G401 (cell line): ENCODE data around the gene ABHD17C. TPM values are rescaled to one million over a fixed set of nuclear protein-coding genes. Genes with fewer than 3 reads are reported as not detected.

Source experiments
- DNase-seq: peaks from one replicate; pipeline ENCODE4 v3.0.0-alpha.2; 2015; ENCODE audit warnings: low spot score
- in situ Hi-C: cut with HindIII; loops from 2 replicates; pipeline ENCODE4 v1.10.0; 2016; ENCODE audit warnings: low sequenced_read_pairs, mixed read lengths
- total RNA-seq: library from RNA; depleted of rRNA; stranded (reverse); fragments of >200 nt; shearing (Covaris generic); gene quantifications from 2 replicates; pipeline ENCODE4 v1.2.3, GENCODE V29; 2014; rRNA removed

ABHD17C gene
- total RNA-seq, 1 experiment from 2014 or later = 0.07 TPM

DNA sequence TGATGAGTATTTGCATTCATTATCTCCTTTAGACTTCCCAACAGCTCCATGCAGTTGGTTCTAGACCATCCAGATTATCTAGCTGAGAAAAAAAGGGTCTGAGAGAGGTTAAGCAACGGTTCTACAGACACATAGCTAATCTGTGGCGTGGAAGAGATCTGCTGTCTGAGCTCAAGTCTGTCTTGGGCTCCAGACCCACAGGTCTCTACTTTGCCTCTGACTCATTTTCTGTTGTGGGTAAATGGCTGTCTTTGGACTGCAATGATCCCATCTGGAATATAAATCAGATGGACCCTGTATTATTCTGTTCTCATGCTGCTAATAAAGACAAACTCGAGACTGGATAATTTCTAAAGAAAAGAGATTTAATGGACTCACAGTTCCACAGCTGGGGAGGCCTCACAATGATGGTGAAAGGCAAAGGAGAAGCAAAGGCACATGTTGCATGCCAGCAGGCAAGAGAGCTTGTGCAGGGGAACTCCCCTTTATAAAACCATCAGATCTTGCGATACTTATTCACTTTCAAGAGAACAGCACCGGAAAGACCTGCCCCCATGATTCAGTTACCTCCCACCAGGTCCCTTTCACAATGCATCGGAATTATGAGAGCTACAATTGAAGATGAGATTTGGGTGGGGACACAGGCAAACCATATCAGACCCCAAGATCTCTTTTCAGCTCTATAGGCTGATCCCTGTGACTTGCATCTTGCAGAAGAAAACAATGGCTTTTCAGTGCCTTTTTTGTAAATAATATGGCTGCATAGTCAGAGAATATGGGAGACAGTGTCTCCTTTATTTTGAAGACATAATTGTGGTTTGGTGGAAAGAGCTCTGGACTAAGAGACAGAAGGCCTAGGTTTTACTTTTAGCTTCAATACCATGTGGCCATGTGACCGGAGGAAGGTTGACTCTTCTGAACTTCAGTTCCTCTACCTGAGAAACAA, 108.7 kb downstream of the ABHD17C start:
- in situ Hi-C loops = no loop called here
- DNase-seq = no peak

- in situ Hi-C loops = no loop called here
- no peak for DNase-seq
These were observed 109.9 kb downstream of the ABHD17C start for GRCh38 chr15:80804970-80805495.

Other genes starting within 250 kb of the ABHD17C start
- gene CEMIP, start 84.1 kb downstream of the ABHD17C start, total RNA-seq = 0.43 TPM in 1 of 2 replicates, not detected in the other